BE2C (cell line): ENCODE measurements around the gene KIF21B.

Experiments used
- DNase-seq: peaks from one replicate; pipeline ENCODE4 v3.0.0-alpha.2; 2020
- H3K27me3 ChIP-seq: fragments of 250-450 bp; sonication (Bioruptor Pico); 2 replicates; pipeline ENCODE4 v1.5.1; 2020; ENCODE audit warnings: mild to moderate bottlenecking
- H3K36me3 ChIP-seq: fragments of 250-450 bp; sonication (Bioruptor Pico); 2 replicates; pipeline ENCODE4 v1.5.1; 2020; ENCODE audit warnings: mild to moderate bottlenecking
- H3K4me1 ChIP-seq: fragments of 250-450 bp; sonication (Bioruptor Pico); 2 replicates; pipeline ENCODE4 v1.5.1; 2020
- H3K4me3 ChIP-seq: 2 replicates; pipeline ENCODE4 v1.5.1; 2011; ENCODE audit warnings: low read depth, low read length
- H3K9me3 ChIP-seq: fragments of 250-450 bp; sonication (Bioruptor Pico); 2 replicates; pipeline ENCODE4 v1.5.1; 2020
- TF ChIP-seq, protein P1 (sequence below): IDR thresholded peaks from 2 replicates; pipeline ENCODE4 v1.5.1; 2012; ENCODE audit warnings: mild to moderate bottlenecking, low read depth, low read length

KIF21B gene

DNA sequence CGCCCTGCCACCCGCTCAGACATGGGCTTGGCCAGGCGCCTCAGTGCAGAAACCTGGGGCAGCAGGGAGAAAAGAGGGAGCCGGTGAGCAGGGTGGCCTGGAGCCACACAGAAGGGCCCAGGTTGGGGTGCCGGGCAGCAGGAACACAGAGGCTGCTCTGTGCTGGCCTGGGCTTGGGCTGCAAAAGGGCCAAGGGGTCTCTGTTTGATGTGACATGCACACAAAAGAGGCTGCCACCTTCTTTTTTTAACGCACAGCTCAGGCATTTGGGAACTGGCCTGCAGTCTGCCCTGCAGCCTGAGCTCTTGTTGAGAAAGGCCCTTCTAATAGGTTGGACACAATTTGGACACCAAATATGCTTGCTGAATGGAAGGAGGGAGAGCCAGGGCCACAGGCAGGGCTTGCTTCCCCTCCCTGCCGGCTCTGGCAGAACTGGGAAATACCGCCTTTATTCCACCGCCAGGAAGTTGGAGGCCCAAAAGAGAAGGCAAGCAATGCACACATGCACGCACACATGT is 32.4 kb downstream of the KIF21B start:
- TF ChIP-seq, protein P1, sequence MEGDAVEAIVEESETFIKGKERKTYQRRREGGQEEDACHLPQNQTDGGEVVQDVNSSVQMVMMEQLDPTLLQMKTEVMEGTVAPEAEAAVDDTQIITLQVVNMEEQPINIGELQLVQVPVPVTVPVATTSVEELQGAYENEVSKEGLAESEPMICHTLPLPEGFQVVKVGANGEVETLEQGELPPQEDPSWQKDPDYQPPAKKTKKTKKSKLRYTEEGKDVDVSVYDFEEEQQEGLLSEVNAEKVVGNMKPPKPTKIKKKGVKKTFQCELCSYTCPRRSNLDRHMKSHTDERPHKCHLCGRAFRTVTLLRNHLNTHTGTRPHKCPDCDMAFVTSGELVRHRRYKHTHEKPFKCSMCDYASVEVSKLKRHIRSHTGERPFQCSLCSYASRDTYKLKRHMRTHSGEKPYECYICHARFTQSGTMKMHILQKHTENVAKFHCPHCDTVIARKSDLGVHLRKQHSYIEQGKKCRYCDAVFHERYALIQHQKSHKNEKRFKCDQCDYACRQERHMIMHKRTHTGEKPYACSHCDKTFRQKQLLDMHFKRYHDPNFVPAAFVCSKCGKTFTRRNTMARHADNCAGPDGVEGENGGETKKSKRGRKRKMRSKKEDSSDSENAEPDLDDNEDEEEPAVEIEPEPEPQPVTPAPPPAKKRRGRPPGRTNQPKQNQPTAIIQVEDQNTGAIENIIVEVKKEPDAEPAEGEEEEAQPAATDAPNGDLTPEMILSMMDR: no peak
- peaks cover 56% of the 10 kb centered on the region for H3K27me3 ChIP-seq
- no peaks in the 10 kb centered on the region for H3K4me1 ChIP-seq
- no peak overlapping the region for H3K4me3 ChIP-seq
- no peaks in the 10 kb centered on the region for H3K9me3 ChIP-seq
- no peaks in the 10 kb centered on the region for H3K36me3 ChIP-seq
- no peak for DNase-seq

DNA sequence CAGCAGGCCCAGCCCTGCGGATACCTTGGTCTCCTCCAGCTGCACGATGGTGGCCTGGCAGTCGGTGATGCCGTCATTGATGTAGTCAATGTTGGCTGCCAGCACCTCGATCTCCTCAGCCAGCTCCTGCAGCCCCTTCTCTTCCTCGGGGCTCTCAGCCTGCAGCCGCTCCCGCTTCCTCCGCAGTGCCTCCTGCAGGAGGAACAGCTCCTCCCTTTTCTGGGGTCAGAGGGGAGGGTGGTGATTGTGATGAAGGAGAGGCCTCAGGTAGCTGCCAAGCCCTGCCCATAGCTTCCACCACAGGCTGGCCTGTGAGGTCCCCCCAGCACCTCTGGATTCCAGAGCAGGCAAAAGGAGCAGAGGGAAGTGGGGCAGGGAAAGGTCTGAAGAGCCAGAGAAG is 33.4 kb downstream of the KIF21B start:
- TF ChIP-seq, protein P1: no peak
- H3K4me3 ChIP-seq: no peak overlapping the region
- no peaks in the 10 kb centered on the region for H3K9me3 ChIP-seq
- H3K4me1 ChIP-seq: no peaks in the 10 kb centered on the region
- peaks cover 52% of the 10 kb centered on the region for H3K27me3 ChIP-seq
- DNase-seq: no peak
- no peaks in the 10 kb centered on the region for H3K36me3 ChIP-seq

DNA sequence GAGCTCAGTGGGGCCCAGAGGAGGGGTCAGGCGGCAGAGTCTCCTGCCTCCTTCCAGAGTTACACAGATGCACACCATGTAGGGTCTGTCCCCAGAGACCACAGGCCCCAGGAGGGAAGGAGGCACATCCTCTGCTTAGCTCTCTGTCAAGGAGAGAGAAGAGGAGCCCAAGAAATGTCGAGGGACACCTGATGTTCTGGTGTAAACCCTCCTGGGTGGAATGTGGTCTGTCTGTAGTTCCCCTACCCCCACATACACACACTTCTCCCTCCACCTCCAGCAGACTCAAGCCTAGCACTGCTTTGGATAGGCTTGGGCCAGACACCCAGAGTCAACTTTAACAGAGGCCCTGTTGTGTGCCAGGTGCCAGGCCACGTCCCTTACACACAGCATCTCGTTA is 34.2 kb downstream of the KIF21B start:
- Histone ChIP-seq H3K4me3 (no peak overlapping the region), H3K27me3 (peaks cover 52% of the 10 kb centered on the region), H3K4me1 (no peaks in the 10 kb centered on the region), H3K36me3 (no peaks in the 10 kb centered on the region), H3K9me3 (no peaks in the 10 kb centered on the region)
- DNase-seq: no peak
- TF ChIP-seq, protein P1: no peak

DNA sequence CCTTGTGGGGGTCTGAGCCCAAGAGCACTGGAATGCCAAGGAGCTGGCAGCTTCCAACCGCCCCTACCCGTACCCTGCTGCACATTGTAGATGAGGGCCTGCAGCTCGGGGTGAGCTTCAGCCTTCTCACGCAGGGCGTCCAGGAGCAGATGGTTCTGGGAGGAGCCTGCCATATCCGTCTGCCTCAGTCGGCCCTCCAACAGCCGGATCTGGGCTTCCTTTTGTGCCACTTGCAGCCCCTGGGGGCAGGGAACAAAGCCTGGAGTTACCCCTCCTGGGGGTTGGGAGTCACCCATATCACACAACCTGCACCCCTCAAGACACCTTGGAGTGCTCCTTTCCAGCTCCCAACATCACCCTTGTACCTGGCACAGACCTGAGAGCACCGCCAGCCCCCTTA is 34.8 kb downstream of the KIF21B start:
- TF ChIP-seq, protein P1: no peak
- no peaks in the 10 kb centered on the region for H3K4me1 ChIP-seq
- H3K4me3 ChIP-seq: no peak overlapping the region
- no peaks in the 10 kb centered on the region for H3K36me3 ChIP-seq
- H3K27me3 ChIP-seq: peaks cover 52% of the 10 kb centered on the region
- no peaks in the 10 kb centered on the region for H3K9me3 ChIP-seq
- no peak for DNase-seq

DNA sequence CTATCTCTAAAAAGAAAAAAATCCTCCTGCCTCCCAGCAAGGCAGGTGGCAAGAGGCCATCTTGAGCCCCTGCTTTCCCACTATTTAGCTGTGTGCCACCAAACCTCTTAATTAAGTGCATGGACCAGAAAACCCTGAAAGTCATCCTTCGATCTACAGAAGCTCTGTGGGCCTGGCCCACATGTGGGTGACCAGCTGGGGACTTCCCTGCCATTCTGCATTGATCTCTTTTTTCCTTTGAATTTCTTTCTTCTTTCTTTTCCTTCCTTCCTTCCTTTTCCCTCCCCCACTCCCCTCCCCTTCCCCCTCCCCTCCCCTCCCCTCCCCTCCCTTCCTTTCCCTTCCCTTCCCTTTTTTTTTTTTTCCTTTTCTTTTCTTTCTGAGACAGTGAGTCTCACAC is 38.0 kb downstream of the KIF21B start:
- no peaks in the 10 kb centered on the region for H3K36me3 ChIP-seq
- TF ChIP-seq, protein P1: no peak
- H3K9me3 ChIP-seq: no peaks in the 10 kb centered on the region
- H3K27me3 ChIP-seq: peaks cover 36% of the 10 kb centered on the region
- no peak for DNase-seq
- H3K4me3 ChIP-seq: no peak overlapping the region
- no peaks in the 10 kb centered on the region for H3K4me1 ChIP-seq

DNA sequence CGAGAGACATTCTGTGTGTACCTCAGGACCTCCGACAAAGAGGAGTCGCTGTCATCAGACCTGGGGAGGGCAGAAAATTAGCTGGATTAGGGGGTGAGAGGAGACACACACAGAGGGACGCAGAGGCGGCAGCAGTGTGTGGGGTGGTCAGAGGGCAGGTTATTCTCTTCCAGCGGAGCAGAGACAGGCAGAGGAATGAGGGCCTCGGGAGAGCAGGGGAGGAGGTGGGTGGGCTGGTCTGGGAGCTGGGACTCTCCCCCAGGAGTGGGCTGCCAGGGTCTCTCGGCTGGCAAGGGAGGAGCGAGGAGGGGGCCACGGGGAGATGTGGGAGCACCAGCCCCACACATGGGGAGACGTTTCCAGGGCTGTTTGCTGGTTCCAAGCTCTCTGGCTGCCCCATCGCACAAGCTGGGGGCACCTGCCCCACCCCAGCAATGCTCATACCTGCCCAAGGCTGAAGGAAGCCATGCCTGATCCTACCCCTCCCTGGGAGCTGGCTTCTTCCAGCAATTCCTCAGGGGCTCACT is 40.4 kb downstream of the KIF21B start:
- Histone ChIP-seq H3K36me3 (no peaks in the 10 kb centered on the region), H3K27me3 (peaks cover 18% of the 10 kb centered on the region), H3K4me1 (no peaks in the 10 kb centered on the region), H3K9me3 (no peaks in the 10 kb centered on the region), H3K4me3 (no peak overlapping the region)
- TF ChIP-seq, protein P1: no peak
- DNase-seq: no peak
